CD4-positive, CD25-positive, alpha-beta regulatory T cell (primary cell): ENCODE results near the gene BTBD16. TPM values are rescaled to one million over a fixed set of nuclear protein-coding genes. Genes with fewer than 3 reads are reported as not detected.

Source experiments
- ATAC-seq, 2 donors: fragments of 150-1000 bp; cut with Tn5 transposase; one replicate each; pipeline ENCODE4 v1.10.0; 2021; ENCODE audit warnings: low read depth in 2 of 2, moderate number of reproducible peaks in 2 of 2, moderate library complexity in 1 of 2
- DNase-seq, 3 donors: peaks; one replicate each; pipeline versions ENCODE4 v3.0.0 to v3.0.0-alpha.2; 2012 to 2022; ENCODE audit warnings: mixed read lengths in 1 of 3
- H3K27ac ChIP-seq: one replicate; pipeline ENCODE4 v1.7.0; 2013; ENCODE audit warnings: mild to moderate bottlenecking, low read length; ENCODE audit not compliant: insufficient read depth, poor library complexity, severe bottlenecking
- H3K27me3 ChIP-seq: one replicate; pipeline ENCODE4 v1.7.0; 2013; ENCODE audit warnings: low read length; ENCODE audit not compliant: control insufficient read depth, insufficient read depth
- H3K36me3 ChIP-seq: one replicate; pipeline ENCODE4 v1.7.0; 2013; ENCODE audit warnings: mild to moderate bottlenecking, low read length, moderate library complexity; ENCODE audit not compliant: control insufficient read depth, insufficient read depth
- H3K4me1 ChIP-seq: 2 replicates; pipeline ENCODE4 v1.7.0; 2013; ENCODE audit warnings: mild to moderate bottlenecking, low read length; ENCODE audit not compliant: insufficient read depth, control insufficient read depth, poor library complexity, severe bottlenecking
- H3K4me3 ChIP-seq: one replicate; pipeline ENCODE4 v1.7.0; 2013; ENCODE audit warnings: low read depth, mild to moderate bottlenecking, low read length, moderate library complexity
- H3K9me3 ChIP-seq, 2 experiments: 1 replicate in 1 of 2; 2 replicates in 1 of 2; pipeline ENCODE4 v1.7.0; 2013; ENCODE audit warnings: low read length in 2 of 2, mild to moderate bottlenecking in 1 of 2, moderate library complexity in 1 of 2; ENCODE audit not compliant: control insufficient read depth in 2 of 2
- H3K27ac Mint-ChIP-seq, 3 donors: one replicate each; pipeline ENCODE4 v1.8.0; 2020 to 2022; ENCODE audit warnings: mild to moderate bottlenecking in 3 of 3, mixed read lengths in 3 of 3, moderate library complexity in 2 of 3
- H3K27me3 Mint-ChIP-seq: one replicate; pipeline ENCODE4 v1.8.0; 2022; ENCODE audit warnings: mild to moderate bottlenecking, mixed read lengths
- H3K36me3 Mint-ChIP-seq: one replicate; pipeline ENCODE4 v1.8.0; 2020; ENCODE audit warnings: mixed read lengths
- H3K4me1 Mint-ChIP-seq, 4 donors: one replicate each; pipeline ENCODE4 v1.8.0; 2020 to 2022; ENCODE audit warnings: mixed read lengths in 4 of 4, mild to moderate bottlenecking in 1 of 4
- H3K4me3 Mint-ChIP-seq, 4 donors: one replicate each; pipeline ENCODE4 v1.8.0; 2020 to 2022; ENCODE audit warnings: mild to moderate bottlenecking in 4 of 4, mixed read lengths in 4 of 4, moderate library complexity in 3 of 4
- H3K9me3 Mint-ChIP-seq, 7 donors: one replicate each; pipeline ENCODE4 v1.8.0; 2020 to 2022; ENCODE audit warnings: mixed read lengths in 7 of 7, mild to moderate bottlenecking in 3 of 7, moderate library complexity in 2 of 7
- polyA plus RNA-seq, 4 donors: library from polyadenylated mRNA; unstranded; fragments of 300-500 nt; fragmentation: Illumina TruSeq; gene quantifications; one replicate each; pipeline ENCODE4 v1.2.3, GENCODE V29; 2021
- total RNA-seq: library from RNA; stranded (reverse); gene quantifications from one replicate; pipeline ENCODE4 v1.2.3, GENCODE V29; 2022

The BTBD16 gene
- total and polyA plus RNA-seq, 5 donors from 2014 or later: 0.12 to 0.15 TPM; not detected in 3

DNA sequence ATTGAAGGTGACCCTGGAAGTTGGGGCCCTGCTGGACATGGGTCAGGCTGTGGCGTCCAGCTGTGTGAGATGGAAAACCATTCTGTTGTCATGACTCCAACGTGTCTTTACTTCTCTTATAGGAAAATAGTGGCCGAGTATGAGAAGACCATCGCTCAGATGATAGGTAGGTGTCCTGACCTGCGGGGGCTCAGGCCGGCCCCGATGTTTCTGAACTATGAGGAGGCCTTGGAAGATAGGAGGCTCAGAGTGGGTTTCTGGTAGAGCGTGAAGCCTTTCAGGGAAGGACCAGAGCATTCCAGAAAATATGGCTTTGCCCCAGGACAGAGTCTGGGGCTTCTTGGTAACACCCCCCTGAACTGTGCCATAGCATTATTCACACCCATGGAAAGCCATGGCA is 29.3 kb upstream of the BTBD16 start:
- no peaks in the 10 kb centered on the region for H3K4me1 ChIP-seq
- no peak overlapping the region for H3K27ac Mint-ChIP-seq
- no peaks in the 10 kb centered on the region for H3K36me3 Mint-ChIP-seq
- no peak overlapping the region for H3K4me3 ChIP-seq
- ATAC-seq: no peak
- H3K4me1 Mint-ChIP-seq: no peaks in the 10 kb centered on the region
- no peak for DNase-seq
- H3K9me3 Mint-ChIP-seq: peaks cover 0 to 1% (median 0%) of the 10 kb centered on the region in 7 donors
- no peak overlapping the region for H3K27ac ChIP-seq
- H3K4me3 Mint-ChIP-seq: no peak overlapping the region
- H3K27me3 Mint-ChIP-seq: no peaks in the 10 kb centered on the region
- no peaks in the 10 kb centered on the region for H3K27me3 ChIP-seq
- no peaks in the 10 kb centered on the region for H3K36me3 ChIP-seq
- H3K9me3 ChIP-seq: no peaks in the 10 kb centered on the region

DNA sequence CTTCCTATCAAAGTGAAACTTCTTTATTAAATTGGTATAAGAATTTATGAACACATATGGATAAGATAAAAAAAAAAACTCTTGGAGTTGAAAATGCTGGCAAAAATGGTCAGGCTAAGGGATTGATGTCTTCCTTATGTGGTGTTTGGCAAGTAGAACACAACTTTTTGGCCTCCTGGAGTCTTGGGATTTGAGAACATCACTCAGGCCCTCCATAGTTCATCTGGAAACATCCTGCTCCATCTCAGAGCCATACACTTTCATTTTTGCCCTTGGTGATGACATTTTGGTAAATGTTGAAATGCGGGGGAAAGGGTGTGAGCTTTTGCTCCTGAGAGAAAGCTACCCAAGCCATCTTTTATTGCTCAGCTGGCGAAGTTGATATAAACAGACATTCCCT is 27.5 kb upstream of the BTBD16 start:
- no peak for ATAC-seq
- H3K27me3 ChIP-seq: no peaks in the 10 kb centered on the region
- no peak overlapping the region for H3K4me3 ChIP-seq
- H3K9me3 Mint-ChIP-seq: peaks cover 0 to 1% (median 0%) of the 10 kb centered on the region in 7 donors
- H3K36me3 Mint-ChIP-seq: no peaks in the 10 kb centered on the region
- no peaks in the 10 kb centered on the region for H3K36me3 ChIP-seq
- no peak overlapping the region for H3K27ac Mint-ChIP-seq
- no peak overlapping the region for H3K4me3 Mint-ChIP-seq
- no peaks in the 10 kb centered on the region for H3K9me3 ChIP-seq
- no peaks in the 10 kb centered on the region for H3K4me1 Mint-ChIP-seq
- no peaks in the 10 kb centered on the region for H3K27me3 Mint-ChIP-seq
- H3K27ac ChIP-seq: no peak overlapping the region
- no peaks in the 10 kb centered on the region for H3K4me1 ChIP-seq
- no peak for DNase-seq

DNA sequence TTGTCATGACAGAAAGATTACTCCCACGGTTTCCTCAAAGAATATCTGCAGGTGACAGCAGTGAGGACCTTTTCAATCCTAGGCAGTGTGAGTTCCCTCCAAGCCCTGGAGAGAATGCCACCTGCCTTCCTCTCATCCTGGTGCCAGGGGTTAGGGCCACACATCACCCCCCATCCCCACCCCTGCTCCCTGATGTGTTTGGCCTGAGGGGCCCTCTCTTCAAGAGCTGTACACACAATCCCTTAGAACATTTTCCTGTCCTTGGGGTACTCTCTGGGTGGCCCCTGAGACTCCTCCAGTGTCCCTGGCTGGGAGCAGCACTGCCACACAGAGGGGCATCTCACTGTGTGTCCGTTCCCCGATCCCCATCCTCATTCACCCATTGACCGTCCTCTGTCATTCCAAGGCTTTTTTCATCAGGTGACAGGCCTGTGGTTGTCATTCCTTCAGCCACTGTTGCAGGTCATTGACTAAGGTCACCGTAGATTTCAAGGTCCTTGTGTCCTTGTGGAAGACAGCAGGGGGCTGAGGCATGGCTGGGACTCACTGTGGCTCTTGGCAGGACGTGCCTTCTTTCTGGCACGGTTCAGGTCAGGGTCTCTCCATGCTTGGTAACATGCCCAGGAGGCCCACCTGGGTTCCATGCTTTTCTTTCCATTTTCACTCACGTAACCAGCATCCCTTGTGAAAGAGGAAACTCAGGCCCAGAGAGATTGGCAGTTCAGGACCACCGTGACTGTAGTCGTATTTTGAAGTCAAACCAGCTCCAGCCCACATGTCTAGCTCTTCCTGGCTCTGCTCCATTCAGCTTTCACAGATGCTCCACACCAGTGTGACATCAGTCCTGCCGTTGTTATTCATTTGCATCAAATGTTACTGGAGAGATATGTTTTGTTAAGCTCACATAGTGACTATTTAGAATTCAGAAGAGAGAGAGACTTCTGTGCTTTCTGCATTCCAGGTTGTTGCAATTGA is 26.8 kb upstream of the BTBD16 start:
- no peaks in the 10 kb centered on the region for H3K36me3 Mint-ChIP-seq
- Histone ChIP-seq H3K4me3 (no peak overlapping the region), H3K27me3 (no peaks in the 10 kb centered on the region), H3K4me1 (no peaks in the 10 kb centered on the region), H3K27ac (no peak overlapping the region), H3K9me3 (no peaks in the 10 kb centered on the region), H3K36me3 (no peaks in the 10 kb centered on the region)
- DNase-seq: no peak
- H3K27me3 Mint-ChIP-seq: no peaks in the 10 kb centered on the region
- ATAC-seq: no peak
- H3K27ac Mint-ChIP-seq: no peak overlapping the region
- no peak overlapping the region for H3K4me3 Mint-ChIP-seq
- peaks cover 0 to 1% (median 0%) of the 10 kb centered on the region in 7 donors for H3K9me3 Mint-ChIP-seq
- no peaks in the 10 kb centered on the region for H3K4me1 Mint-ChIP-seq

DNA sequence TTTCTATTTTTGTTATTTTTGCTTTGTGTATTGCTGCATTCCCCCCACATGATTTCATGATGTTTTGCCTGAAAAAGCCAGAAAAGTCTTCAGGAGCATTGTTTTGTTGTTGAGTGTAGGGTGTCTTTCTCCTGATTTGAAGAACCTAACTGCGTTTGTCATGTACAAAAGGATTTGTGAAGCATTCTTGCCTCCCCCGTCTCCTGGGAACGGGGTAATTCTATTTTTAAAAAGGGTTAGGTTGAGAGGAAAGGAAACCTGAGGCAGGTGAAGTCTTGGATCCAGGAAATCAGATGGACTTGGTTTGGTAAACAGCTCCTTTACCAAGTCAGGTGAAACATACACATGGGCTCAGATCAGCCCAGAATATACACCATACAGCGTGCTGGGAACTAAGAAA is 26.0 kb upstream of the BTBD16 start:
- Histone ChIP-seq H3K36me3 (no peaks in the 10 kb centered on the region), H3K4me3 (no peak overlapping the region), H3K9me3 (no peaks in the 10 kb centered on the region), H3K27ac (no peak overlapping the region), H3K27me3 (no peaks in the 10 kb centered on the region), H3K4me1 (no peaks in the 10 kb centered on the region)
- H3K4me3 Mint-ChIP-seq: no peak overlapping the region
- no peaks in the 10 kb centered on the region for H3K36me3 Mint-ChIP-seq
- DNase-seq: no peak
- H3K27ac Mint-ChIP-seq: no peak overlapping the region
- H3K27me3 Mint-ChIP-seq: no peaks in the 10 kb centered on the region
- ATAC-seq: no peak
- peaks cover 0 to 1% (median 0%) of the 10 kb centered on the region in 7 donors for H3K9me3 Mint-ChIP-seq
- no peaks in the 10 kb centered on the region for H3K4me1 Mint-ChIP-seq

DNA sequence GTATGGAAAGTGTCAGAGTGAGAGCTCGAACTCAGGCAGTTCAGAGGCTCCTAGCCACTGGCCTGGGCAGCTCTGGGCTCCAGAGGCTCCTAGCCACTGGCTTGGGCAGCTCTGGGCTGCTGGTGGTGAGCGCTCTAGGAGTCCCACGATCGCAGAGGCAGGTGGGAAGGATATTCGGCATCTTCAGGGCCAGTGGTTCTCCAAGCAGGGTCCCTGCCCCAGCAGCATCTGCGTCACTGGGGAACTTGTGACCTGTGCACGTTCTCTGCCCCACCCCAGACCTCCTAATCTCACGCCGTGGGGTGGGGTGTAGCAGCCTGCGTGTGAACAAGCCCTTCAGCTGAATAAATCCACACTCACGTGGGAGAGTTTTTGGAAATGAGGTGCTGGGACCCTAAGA is 25.2 kb upstream of the BTBD16 start:
- H3K4me1 Mint-ChIP-seq: no peaks in the 10 kb centered on the region

DNA sequence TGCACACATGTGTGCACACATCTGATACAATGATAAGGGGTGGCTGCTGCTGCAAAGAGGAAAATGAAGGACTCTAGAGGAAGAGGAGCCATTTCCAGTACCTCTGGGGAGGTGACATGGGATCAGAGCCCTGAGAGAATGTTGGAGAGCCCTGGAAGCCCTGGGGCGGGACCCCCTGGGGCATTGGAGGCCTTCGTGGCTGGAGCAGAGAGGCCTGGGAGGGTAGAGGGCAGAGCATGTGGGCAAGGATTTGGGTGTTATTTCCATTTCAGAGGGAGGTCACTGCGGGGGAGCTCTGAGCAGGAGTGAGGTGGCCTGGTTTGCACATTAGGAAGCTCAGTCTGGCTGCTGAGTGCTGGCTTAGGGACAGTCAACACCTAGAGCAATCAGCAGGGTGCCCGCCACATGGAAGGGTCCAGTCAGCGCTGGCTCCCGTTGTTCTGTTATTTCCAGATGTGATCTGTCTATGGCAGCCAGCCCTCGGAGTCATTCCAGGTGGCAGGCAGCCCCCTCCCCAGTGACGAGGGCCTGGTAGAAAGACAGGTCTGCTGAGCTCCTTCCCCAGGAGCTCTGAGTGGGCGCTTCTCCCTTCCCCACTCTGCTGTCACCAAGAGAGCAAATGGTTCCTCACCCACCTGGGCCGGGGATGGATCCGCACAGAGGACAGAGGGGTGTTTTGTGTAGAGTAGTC is 24.1 kb upstream of the BTBD16 start:
- Histone ChIP-seq H3K27ac (no peak overlapping the region), H3K9me3 (no peaks in the 10 kb centered on the region), H3K36me3 (no peaks in the 10 kb centered on the region), H3K4me3 (no peak overlapping the region), H3K4me1 (no peaks in the 10 kb centered on the region), H3K27me3 (no peaks in the 10 kb centered on the region)
- no peaks in the 10 kb centered on the region for H3K4me1 Mint-ChIP-seq
- H3K36me3 Mint-ChIP-seq: no peaks in the 10 kb centered on the region
- H3K27ac Mint-ChIP-seq: peak overlapping the region in 1 of 3 donors; percentile 45
- H3K27me3 Mint-ChIP-seq: no peaks in the 10 kb centered on the region
- H3K4me3 Mint-ChIP-seq: no peak overlapping the region
- ATAC-seq (peak in 1 of 2 donors; percentile 5), DNase-seq (no peak)
- peaks cover 0 to 1% (median 0%) of the 10 kb centered on the region in 7 donors for H3K9me3 Mint-ChIP-seq

More for the DNA sequence above, 25.2 kb upstream of the BTBD16 start:
- ATAC-seq (no peak), DNase-seq (no peak)
- H3K27ac ChIP-seq: no peak overlapping the region
- H3K4me1 ChIP-seq: no peaks in the 10 kb centered on the region
- H3K36me3 Mint-ChIP-seq: no peaks in the 10 kb centered on the region
- H3K27me3 ChIP-seq: no peaks in the 10 kb centered on the region
- H3K9me3 ChIP-seq: no peaks in the 10 kb centered on the region
- no peaks in the 10 kb centered on the region for H3K27me3 Mint-ChIP-seq
- H3K4me3 Mint-ChIP-seq: no peak overlapping the region
- no peak overlapping the region for H3K27ac Mint-ChIP-seq
- no peaks in the 10 kb centered on the region for H3K36me3 ChIP-seq
- H3K4me3 ChIP-seq: no peak overlapping the region
- peaks cover 0 to 1% (median 0%) of the 10 kb centered on the region in 7 donors for H3K9me3 Mint-ChIP-seq

DNA sequence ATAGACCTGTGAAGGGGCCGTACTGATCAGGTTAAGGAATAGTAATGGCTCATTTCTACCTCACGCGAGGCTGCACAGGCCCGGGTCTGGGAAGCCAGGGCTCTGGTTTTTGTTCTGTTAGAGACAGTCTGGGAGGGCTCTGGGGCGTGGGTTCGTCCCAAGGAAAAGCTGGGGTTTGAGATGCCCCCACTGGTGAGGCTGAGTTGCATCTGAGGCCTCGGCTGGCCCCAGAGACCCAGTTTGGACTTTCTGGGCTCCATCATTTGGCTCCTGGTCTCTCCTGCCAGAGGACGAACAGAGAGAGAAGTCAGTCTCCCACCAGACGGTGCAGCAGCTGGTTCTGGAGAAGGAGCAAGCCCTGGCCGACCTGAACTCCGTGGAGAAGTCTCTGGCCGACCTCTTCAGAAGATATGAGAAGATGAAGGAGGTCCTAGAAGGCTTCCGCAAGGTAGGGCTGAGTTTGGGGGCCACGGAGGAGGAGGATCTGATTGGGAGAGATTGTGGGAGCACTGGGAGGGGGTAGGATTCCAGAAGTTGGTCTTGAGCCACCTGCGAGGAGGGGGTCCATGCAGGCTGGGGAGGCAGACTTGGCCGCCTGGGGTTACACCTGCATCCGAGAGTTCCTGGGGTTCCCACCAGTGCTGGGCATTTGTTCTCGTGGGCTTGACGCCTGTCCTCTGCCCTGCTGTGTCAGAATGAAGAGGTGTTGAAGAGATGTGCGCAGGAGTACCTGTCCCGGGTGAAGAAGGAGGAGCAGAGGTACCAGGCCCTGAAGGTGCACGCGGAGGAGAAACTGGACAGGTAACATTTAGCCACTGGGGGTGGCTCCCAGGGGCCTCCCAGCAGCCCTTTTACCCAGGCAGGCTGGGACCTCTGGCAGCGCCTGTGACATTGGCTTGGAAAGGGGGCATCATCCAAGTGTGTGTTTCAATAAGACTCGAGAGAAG is 22.5 kb upstream of the BTBD16 start:
- DNase-seq (no peak), ATAC-seq (no peak)
- no peaks in the 10 kb centered on the region for H3K36me3 ChIP-seq
- H3K27ac Mint-ChIP-seq: no peak overlapping the region
- H3K36me3 Mint-ChIP-seq: no peaks in the 10 kb centered on the region
- no peaks in the 10 kb centered on the region for H3K4me1 ChIP-seq
- H3K9me3 ChIP-seq: no peaks in the 10 kb centered on the region
- no peak overlapping the region for H3K27ac ChIP-seq
- no peak overlapping the region for H3K4me3 ChIP-seq
- H3K4me3 Mint-ChIP-seq: no peak overlapping the region
- H3K9me3 Mint-ChIP-seq: peaks cover 0 to 1% (median 0%) of the 10 kb centered on the region in 7 donors
- H3K27me3 ChIP-seq: no peaks in the 10 kb centered on the region
- peaks cover 3% of the 10 kb centered on the region for H3K27me3 Mint-ChIP-seq
- H3K4me1 Mint-ChIP-seq: no peaks in the 10 kb centered on the region
